ENCODE data around the gene CCNY. TPM values are rescaled to one million over a fixed set of nuclear protein-coding genes. Genes with fewer than 3 reads are reported as not detected.

Gene CCNY
- total RNA-seq, 1 experiment from 2014 or later, result 41.1 TPM

DNA sequence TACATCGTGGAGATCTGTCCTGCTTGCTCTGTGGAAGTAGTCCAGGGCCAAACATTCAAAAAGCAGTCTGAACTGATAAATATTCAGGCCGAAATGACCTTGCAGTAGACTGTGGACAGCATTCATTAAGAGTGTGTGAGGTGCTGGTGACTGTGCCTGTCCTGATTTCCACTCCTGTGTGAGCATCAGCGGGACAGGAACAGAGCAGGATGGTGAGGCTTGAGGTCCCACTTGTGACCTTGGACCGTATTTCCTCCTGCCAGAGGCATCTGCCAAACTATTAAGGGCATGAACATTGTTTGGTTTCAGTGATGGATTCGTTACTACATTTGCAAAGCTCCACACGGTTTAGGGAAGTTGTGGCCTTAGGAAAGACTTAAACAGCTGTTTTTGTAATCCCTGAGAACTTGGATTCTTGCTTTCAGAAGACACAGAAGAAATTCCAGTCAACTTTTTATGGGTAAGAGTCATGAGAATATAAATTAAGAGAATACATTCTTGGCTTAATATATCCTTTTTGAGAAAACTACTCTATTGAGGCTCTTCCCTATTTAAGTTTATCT, 32.8 kb downstream of the CCNY start:
- no peak overlapping the region for H3K4me3 ChIP-seq
- DNase-seq (ENCODE audit: low read depth in 1 of 2, low spot score in 2 of 2), result no peak
- no peaks in the 10 kb centered on the region for H3K36me3 ChIP-seq
- H3K4me1 ChIP-seq (replicated peaks), result peaks cover 17% of the 10 kb centered on the region
- no peak overlapping the region for H3K27ac ChIP-seq
- no peaks in the 10 kb centered on the region for H3K27me3 ChIP-seq (replicated peaks)
- no peaks in the 10 kb centered on the region for H3K9me3 ChIP-seq (replicated peaks)

GRCh38 chr10:35371731-35372130, 35.4 kb downstream of the CCNY start:
- no peak for DNase-seq (ENCODE audit: low read depth in 1 of 2, low spot score in 2 of 2)
- peaks cover 17% of the 10 kb centered on the region for H3K4me1 ChIP-seq (replicated peaks)
- H3K4me3 ChIP-seq, result no peak overlapping the region
- H3K36me3 ChIP-seq, result no peaks in the 10 kb centered on the region
- peak overlapping the region; percentile 33; the same call in 1 of the 2 replicates for H3K27ac ChIP-seq
- no peaks in the 10 kb centered on the region for H3K27me3 ChIP-seq (replicated peaks)
- no peaks in the 10 kb centered on the region for H3K9me3 ChIP-seq (replicated peaks)

GRCh38 chr10:35372329-35372728, 36.0 kb downstream of the CCNY start:
- no peaks in the 10 kb centered on the region for H3K36me3 ChIP-seq
- H3K27me3 ChIP-seq (replicated peaks), result no peaks in the 10 kb centered on the region
- no peaks in the 10 kb centered on the region for H3K9me3 ChIP-seq (replicated peaks)
- H3K4me1 ChIP-seq (replicated peaks), result peaks cover 17% of the 10 kb centered on the region
- peak overlapping the region; percentile 33 for H3K27ac ChIP-seq
- peak; percentile 70 to 75 for DNase-seq (ENCODE audit: low read depth in 1 of 2, low spot score in 2 of 2)
- no peak overlapping the region for H3K4me3 ChIP-seq

DNA sequence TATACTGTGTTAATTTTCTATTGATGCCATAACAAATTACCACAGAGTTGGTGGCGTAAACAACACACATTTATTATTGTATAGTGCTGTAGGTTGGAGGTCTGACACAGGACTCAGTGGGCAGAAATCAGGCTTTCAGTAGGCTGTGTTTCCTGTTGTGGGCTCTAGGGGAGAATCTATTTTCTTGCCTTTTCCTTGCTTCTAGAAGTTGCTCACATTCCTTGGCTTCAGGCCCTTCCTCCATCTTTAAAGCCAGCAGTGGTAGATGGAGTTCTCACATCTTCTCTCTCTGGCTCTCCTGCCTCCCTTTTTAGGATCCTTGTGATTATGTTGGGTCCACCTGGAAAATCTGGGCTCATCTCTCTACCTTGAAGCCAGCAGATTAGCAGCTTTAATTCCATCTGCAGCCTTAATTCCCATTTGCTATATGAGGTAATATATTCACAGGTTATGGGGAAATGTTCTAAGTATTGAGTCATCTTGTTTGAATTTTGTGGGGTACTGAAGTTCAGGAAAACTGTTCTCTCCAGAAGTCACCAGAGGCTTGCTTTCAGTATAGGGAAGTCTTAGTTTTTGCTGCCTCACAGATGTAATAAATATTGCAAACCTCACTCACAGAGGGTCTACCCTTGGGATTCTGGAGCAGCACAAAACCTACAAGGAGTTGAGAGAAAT, 38.9 kb downstream of the CCNY start:
- Histone ChIP-seq H3K27me3 (replicated peaks) (no peaks in the 10 kb centered on the region), H3K4me1 (replicated peaks) (peaks cover 17% of the 10 kb centered on the region), H3K27ac (no peak overlapping the region), H3K4me3 (no peak overlapping the region), H3K36me3 (no peaks in the 10 kb centered on the region), H3K9me3 (replicated peaks) (no peaks in the 10 kb centered on the region)
- DNase-seq (ENCODE audit: low read depth in 1 of 2, low spot score in 2 of 2), result no peak

GRCh38 chr10:35377050-35377728, 40.9 kb downstream of the CCNY start:
- Histone ChIP-seq H3K27ac (no peak overlapping the region), H3K9me3 (replicated peaks) (no peaks in the 10 kb centered on the region), H3K36me3 (no peaks in the 10 kb centered on the region), H3K27me3 (replicated peaks) (no peaks in the 10 kb centered on the region), H3K4me3 (no peak overlapping the region), H3K4me1 (replicated peaks) (peaks cover 6% of the 10 kb centered on the region)
- no peak for DNase-seq (ENCODE audit: low read depth in 1 of 2, low spot score in 2 of 2)

DNA sequence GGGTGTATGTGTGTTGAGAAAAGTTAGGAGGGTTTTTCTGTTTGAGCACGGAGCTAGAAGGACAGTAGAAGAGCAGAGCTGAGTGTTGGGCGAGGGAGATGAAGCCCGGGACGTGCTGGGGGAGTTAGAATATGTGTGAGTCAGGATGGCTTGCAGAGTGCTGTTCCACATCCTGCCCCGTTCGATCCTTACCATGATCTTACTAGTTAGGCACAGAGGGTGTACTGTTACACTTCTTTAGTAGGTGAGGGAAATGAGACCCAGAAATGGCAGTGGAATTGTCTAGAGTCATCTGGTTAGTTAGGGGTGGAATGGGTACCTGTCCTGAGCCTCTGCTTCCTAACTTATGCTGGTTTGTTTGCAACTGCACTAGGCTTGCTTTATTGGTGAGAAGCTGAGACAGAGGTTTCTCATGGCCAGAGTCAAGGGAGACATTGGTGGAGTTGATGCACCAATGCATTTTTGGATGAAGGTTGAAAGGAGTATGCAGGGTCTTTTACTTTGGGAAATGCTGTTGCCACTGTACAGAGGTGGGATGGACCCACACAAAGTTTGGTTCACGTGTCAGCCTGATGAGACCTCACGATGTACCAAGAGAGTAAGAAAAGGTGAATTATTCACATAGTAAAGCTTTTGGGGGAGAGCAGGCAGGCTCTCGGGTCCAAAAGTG, 42.4 kb downstream of the CCNY start:
- DNase-seq (ENCODE audit: low read depth in 1 of 2, low spot score in 2 of 2), result no peak
- no peaks in the 10 kb centered on the region for H3K9me3 ChIP-seq (replicated peaks)
- no peaks in the 10 kb centered on the region for H3K36me3 ChIP-seq
- no peak overlapping the region for H3K4me3 ChIP-seq
- no peak overlapping the region for H3K27ac ChIP-seq
- H3K4me1 ChIP-seq (replicated peaks), result no peaks in the 10 kb centered on the region
- no peaks in the 10 kb centered on the region for H3K27me3 ChIP-seq (replicated peaks)

DNA sequence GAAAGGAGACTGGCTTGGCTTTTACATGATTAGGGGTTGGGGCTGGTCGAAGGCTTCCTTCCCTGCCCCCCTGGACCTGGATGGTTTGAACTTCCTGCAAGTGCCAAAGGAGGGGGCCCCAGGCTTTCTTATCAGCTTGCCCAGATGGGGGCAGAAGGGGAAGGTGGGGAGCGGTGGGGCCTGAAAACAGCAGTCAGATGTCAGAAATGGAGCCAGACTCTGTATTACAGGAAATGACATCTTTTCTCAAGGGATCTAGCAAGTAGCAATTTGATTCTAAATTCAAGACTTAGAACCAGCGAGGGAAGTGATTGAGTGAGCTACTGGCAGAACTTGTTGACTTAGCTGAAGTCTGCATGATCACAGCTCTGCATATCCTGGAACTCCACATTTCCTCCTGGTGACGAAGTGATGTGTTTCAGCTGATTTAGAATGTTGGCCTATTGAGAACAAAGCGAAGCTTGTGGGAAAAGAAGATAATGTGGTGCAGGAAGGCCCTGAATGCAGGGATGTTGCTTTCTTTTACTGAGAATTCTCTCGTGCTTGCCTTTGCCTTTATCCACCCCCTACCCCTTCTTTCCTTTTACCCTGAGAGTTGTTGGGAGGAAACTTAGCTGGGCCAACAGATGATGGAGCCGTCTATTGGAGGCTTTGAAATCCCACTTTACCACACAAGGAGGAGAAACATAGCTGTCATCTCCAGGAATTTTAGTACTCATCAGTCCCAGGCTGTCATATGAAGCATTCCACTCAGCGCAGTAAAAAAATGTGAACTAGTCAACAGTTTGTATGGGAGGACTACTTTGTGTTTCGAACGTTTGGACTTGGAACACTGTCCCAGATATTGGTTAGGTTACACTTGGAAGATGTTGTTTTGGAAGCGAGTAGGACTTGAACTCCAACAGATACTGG, 43.2 kb downstream of the CCNY start:
- H3K27me3 ChIP-seq (replicated peaks), result no peaks in the 10 kb centered on the region
- no peak for DNase-seq (ENCODE audit: low read depth in 1 of 2, low spot score in 2 of 2)
- peaks cover 6% of the 10 kb centered on the region for H3K4me1 ChIP-seq (replicated peaks)
- H3K27ac ChIP-seq, result no peak overlapping the region
- no peak overlapping the region for H3K4me3 ChIP-seq
- no peaks in the 10 kb centered on the region for H3K36me3 ChIP-seq
- H3K9me3 ChIP-seq (replicated peaks), result no peaks in the 10 kb centered on the region

GRCh38 chr10:35382096-35382495, 45.8 kb downstream of the CCNY start:
- Histone ChIP-seq H3K27ac (no peak overlapping the region), H3K36me3 (no peaks in the 10 kb centered on the region), H3K4me3 (no peak overlapping the region), H3K9me3 (replicated peaks) (0 out of 2 replicates have a peak, but pooled peaks cover 3% of the 10 kb centered on the region), H3K4me1 (replicated peaks) (peaks cover 13% of the 10 kb centered on the region), H3K27me3 (replicated peaks) (no peaks in the 10 kb centered on the region)
- no peak for DNase-seq (ENCODE audit: low read depth in 1 of 2, low spot score in 2 of 2)

- H3K36me3 ChIP-seq, result no peaks in the 10 kb centered on the region
- H3K4me1 ChIP-seq (replicated peaks), result peaks cover 24% of the 10 kb centered on the region
- H3K9me3 ChIP-seq (replicated peaks), result 0 out of 2 replicates have a peak, but pooled peaks cover 3% of the 10 kb centered on the region
- no peak overlapping the region for H3K27ac ChIP-seq
- no peak for DNase-seq (ENCODE audit: low read depth in 1 of 2, low spot score in 2 of 2)
- no peaks in the 10 kb centered on the region for H3K27me3 ChIP-seq (replicated peaks)
- no peak overlapping the region for H3K4me3 ChIP-seq
Measured at GRCh38 chr10:35384265-35384868, 48.1 kb downstream of the CCNY start.

DNA sequence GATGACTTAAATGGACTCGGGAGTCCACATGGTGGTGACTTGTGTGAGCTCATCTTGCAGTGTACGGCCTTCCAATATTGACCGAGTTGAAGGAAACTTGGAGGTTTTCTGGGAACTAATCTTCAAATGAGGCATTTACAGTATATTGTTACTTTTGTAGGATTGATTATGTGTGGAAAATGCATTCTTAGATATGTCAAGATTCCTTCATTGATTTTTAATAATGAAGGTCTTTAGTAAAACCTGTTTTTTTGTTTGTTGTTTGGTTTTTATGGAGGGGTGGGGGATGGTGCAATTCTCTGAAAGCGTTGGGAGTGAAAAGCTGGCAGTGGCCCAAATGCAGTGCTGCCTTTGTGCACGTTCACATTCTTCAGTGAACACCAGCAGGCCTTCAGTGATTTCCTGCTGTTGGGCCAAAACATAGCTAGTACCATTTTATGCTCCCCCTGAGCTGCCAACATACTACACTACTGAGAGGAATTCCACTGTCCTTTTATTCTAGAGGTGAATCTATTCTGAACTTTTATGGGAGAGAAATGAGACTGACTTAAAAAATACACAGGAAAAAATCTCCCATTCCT, 50.4 kb downstream of the CCNY start:
- H3K4me1 ChIP-seq (replicated peaks), result peaks cover 24% of the 10 kb centered on the region
- no peak overlapping the region for H3K27ac ChIP-seq
- no peaks in the 10 kb centered on the region for H3K27me3 ChIP-seq (replicated peaks)
- no peaks in the 10 kb centered on the region for H3K36me3 ChIP-seq
- H3K4me3 ChIP-seq, result no peak overlapping the region
- 0 out of 2 replicates have a peak, but pooled peaks cover 7% of the 10 kb centered on the region for H3K9me3 ChIP-seq (replicated peaks)
- DNase-seq (ENCODE audit: low read depth in 1 of 2, low spot score in 2 of 2), result no peak

DNA sequence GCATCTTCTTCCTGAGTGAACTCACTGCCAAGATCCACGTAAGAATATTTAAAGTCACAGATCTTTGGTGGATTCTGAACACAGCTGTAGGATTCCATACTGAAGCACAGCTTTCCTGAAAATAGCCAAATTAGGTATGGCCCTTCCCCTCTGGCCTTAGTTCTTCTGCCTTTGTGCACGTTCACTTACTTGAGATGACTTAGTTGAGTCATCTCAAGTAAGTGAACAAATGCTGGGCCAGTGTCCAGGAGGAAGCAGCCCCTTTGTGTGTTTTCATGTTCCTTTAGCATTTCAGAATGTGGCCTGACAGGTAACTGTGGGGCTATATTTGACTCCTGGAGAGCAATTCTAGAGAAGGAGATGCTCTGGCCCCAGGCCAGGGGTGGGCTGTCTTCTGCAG, 51.5 kb downstream of the CCNY start:
- H3K27ac ChIP-seq, result no peak overlapping the region
- no peak overlapping the region for H3K4me3 ChIP-seq
- H3K36me3 ChIP-seq, result no peaks in the 10 kb centered on the region
- DNase-seq (ENCODE audit: low read depth in 1 of 2, low spot score in 2 of 2), result no peak
- peaks cover 24% of the 10 kb centered on the region for H3K4me1 ChIP-seq (replicated peaks)
- 0 out of 2 replicates have a peak, but pooled peaks cover 7% of the 10 kb centered on the region for H3K9me3 ChIP-seq (replicated peaks)
- no peaks in the 10 kb centered on the region for H3K27me3 ChIP-seq (replicated peaks)

GRCh38 chr10:35388197-35388596, 51.9 kb downstream of the CCNY start:
- no peaks in the 10 kb centered on the region for H3K27me3 ChIP-seq (replicated peaks)
- no peak for DNase-seq (ENCODE audit: low read depth in 1 of 2, low spot score in 2 of 2)
- 0 out of 2 replicates have a peak, but pooled peaks cover 7% of the 10 kb centered on the region for H3K9me3 ChIP-seq (replicated peaks)
- no peak overlapping the region for H3K4me3 ChIP-seq
- H3K36me3 ChIP-seq, result no peaks in the 10 kb centered on the region
- H3K27ac ChIP-seq, result no peak overlapping the region
- peaks cover 24% of the 10 kb centered on the region for H3K4me1 ChIP-seq (replicated peaks)

Data from SJSA1 (cell line).